HCT116 (cell line): ENCODE measurements around the gene HPRT1. TPM values are rescaled to one million over a fixed set of nuclear protein-coding genes. Genes with fewer than 3 reads are reported as not detected.

Experiments used
- ATAC-seq: fragments of 200-7000 bp; cut with Tn5 transposase; 2 replicates; pipeline ENCODE4 v1.9.1; 2020; ENCODE audit warnings: mild to moderate bottlenecking, moderate library complexity
- BruUV-seq: library from RNA; stranded (reverse); fragments of 400-500 nt; replicated peaks from 2 replicates; lab custom pipeline; 2021; lab: Mats Ljungman, UMichigan
- CTCF ChIA-PET: fragments of 300-600 bp; sonication (Branson Sonifier 250); formaldehyde crosslinking; loops from one replicate; lab custom pipeline; 2021; ENCODE audit warnings: antibody characterized with exemption; lab: Charles Lee
- POLR2A ChIA-PET: fragments of 300-600, 350-600 bp; sonication (Branson Sonifier 250); formaldehyde crosslinking; loops from one replicate; lab custom pipeline; 2021; ENCODE audit warnings: antibody characterized with exemption; lab: Charles Lee
- RAD21 ChIA-PET, 2 experiments: fragments of 300-600 bp; sonication (Branson Sonifier 250); formaldehyde crosslinking; loops; one replicate each; lab custom pipeline; 2023; ENCODE audit warnings: low total read pairs in 2 of 2; ENCODE audit not compliant: uncharacterized antibody in 2 of 2, unreplicated experiment in 2 of 2, low non-redundant PET in 1 of 2; lab: Charles Lee
- DNase-seq: peaks from one replicate; pipeline ENCODE4 v3.0.0-alpha.2; 2010; ENCODE audit warnings: low read depth, low spot score
- H2AFZ ChIP-seq: fragments of 200-600 bp; shearing (Covaris generic), sonication (generic); 2 replicates; pipeline ENCODE4 v1.6.1; 2017; ENCODE audit warnings: low read depth, mixed run types, mixed read lengths, antibody characterized with exemption, low read length; ENCODE audit not compliant: poor library complexity, severe bottlenecking
- H3K27ac ChIP-seq: 2 replicates; pipeline ENCODE4 v1.5.1; 2012; ENCODE audit warnings: low read depth, low read length
- H3K27me3 ChIP-seq: fragments of 200-600 bp; sonication (generic); 2 replicates; pipeline ENCODE4 v1.6.1; 2016; ENCODE audit warnings: mixed run types, low read length, mixed read lengths; ENCODE audit not compliant: insufficient read depth
- H3K36me3 ChIP-seq, 2 experiments: fragments of 200-500 bp in 1 of 2; fragments of 200-600 bp in 1 of 2; sonication (Bioruptor generic) in 1 of 2; sonication (generic) in 1 of 2; 2 replicates each; pipeline versions ENCODE4 v1.5.1 to v1.6.1; 2014 to 2016; ENCODE audit warnings: low read length in 2 of 2, inconsistent platforms in 1 of 2, mixed read lengths in 1 of 2, mixed run types in 1 of 2; ENCODE audit not compliant: insufficient read depth in 2 of 2, control insufficient read depth in 1 of 2
- H3K4me1 ChIP-seq, 2 experiments: fragments of 200-600 bp in 1 of 2; sonication (generic) in 1 of 2; 2 replicates each; pipeline versions ENCODE4 v1.5.1 to v1.6.1; 2012 to 2017; ENCODE audit warnings: low read length in 2 of 2, inconsistent platforms in 1 of 2, mild to moderate bottlenecking in 1 of 2, mixed read lengths in 1 of 2, mixed run types in 1 of 2, moderate library complexity in 1 of 2; ENCODE audit not compliant: insufficient read depth in 2 of 2, control insufficient read depth in 1 of 2
- H3K4me2 ChIP-seq: fragments of 200-600 bp; sonication (generic); 2 replicates; pipeline ENCODE4 v1.6.1; 2017; ENCODE audit warnings: mixed run types, low read length, mixed read lengths
- H3K4me3 ChIP-seq, 2 experiments: fragments of 200-600 bp in 1 of 2; sonication (generic) in 1 of 2; replicated peaks in 1 of 2; 2 replicates each; pipeline ENCODE4 v1.5.1; 2011 to 2016; ENCODE audit warnings: low read length in 2 of 2, control low read depth in 1 of 2, low read depth in 1 of 2, mild to moderate bottlenecking in 1 of 2, mixed read lengths in 1 of 2, mixed run types in 1 of 2
- H3K79me2 ChIP-seq: fragments of 200-600 bp; sonication (generic); 2 replicates; pipeline ENCODE4 v1.6.1; 2017; ENCODE audit warnings: mild to moderate bottlenecking, mixed run types, low read length, moderate library complexity, mixed read lengths; ENCODE audit not compliant: insufficient read depth
- H3K9ac ChIP-seq: fragments of 200-600 bp; sonication (generic); 2 replicates; pipeline ENCODE4 v1.6.1; 2016; ENCODE audit warnings: low read length, mixed read lengths
- H3K9me2 ChIP-seq: fragments of 200-600 bp; sonication (generic), shearing (Covaris generic); 2 replicates; pipeline ENCODE4 v1.6.1; 2017; ENCODE audit warnings: mixed run types, mild to moderate bottlenecking, moderate library complexity; ENCODE audit not compliant: insufficient read depth
- H3K9me3 ChIP-seq, 2 experiments: fragments of 200-500 bp in 1 of 2; fragments of 200-600 bp in 1 of 2; sonication (Bioruptor generic) in 1 of 2; sonication (generic) in 1 of 2; 2 replicates each; pipeline ENCODE4 v1.6.1; 2014 to 2017; ENCODE audit warnings: low read length in 2 of 2, mixed read lengths in 2 of 2, inconsistent platforms in 1 of 2, low read depth in 1 of 2, mild to moderate bottlenecking in 1 of 2, mixed run types in 1 of 2, moderate library complexity in 1 of 2; ENCODE audit not compliant: control insufficient read depth in 1 of 2, insufficient read depth in 1 of 2
- H4K20me1 ChIP-seq: fragments of 200-600 bp; sonication (generic), shearing (Covaris generic); 2 replicates; pipeline ENCODE4 v1.6.1; 2017; ENCODE audit warnings: mixed run types, mild to moderate bottlenecking, moderate library complexity; ENCODE audit not compliant: insufficient read depth
- CEBPB ChIP-seq: IDR thresholded peaks from 2 replicates; pipeline ENCODE4 v1.6.1; 2012; ENCODE audit warnings: low read depth
- EZH2 ChIP-seq: fragments of 200-600 bp; sonication (generic); IDR thresholded peaks from 2 replicates; pipeline ENCODE4 v1.6.1; 2017; ENCODE audit warnings: antibody characterized with exemption, mixed run types
- EZH2phosphoT487 ChIP-seq: fragments of 200-600 bp; IDR thresholded peaks from 2 replicates; pipeline ENCODE4 v1.6.1; 2018; ENCODE audit warnings: antibody characterized with exemption, borderline replicate concordance
- FOSL1 ChIP-seq: IDR thresholded peaks from 2 replicates; pipeline ENCODE4 v1.6.1; 2012; ENCODE audit warnings: low read depth
- JUND ChIP-seq: IDR thresholded peaks from 2 replicates; pipeline ENCODE4 v1.6.1; 2012
- REST ChIP-seq: IDR thresholded peaks from 2 replicates; pipeline ENCODE4 v1.6.1; 2012; ENCODE audit warnings: low read depth
- SIN3A ChIP-seq: IDR thresholded peaks from 2 replicates; pipeline ENCODE4 v1.6.1; 2012; ENCODE audit warnings: low read depth
- SP1 ChIP-seq: IDR thresholded peaks from 2 replicates; pipeline ENCODE4 v1.6.1; 2012; ENCODE audit warnings: low read depth
- SRF ChIP-seq: IDR thresholded peaks from 2 replicates; pipeline ENCODE4 v1.6.1; 2012; ENCODE audit warnings: low read depth
- TCF7L2 ChIP-seq: IDR thresholded peaks from 2 replicates; pipeline ENCODE4 v1.7.0; 2011; ENCODE audit warnings: borderline replicate concordance, inconsistent platforms; ENCODE audit not compliant: insufficient read depth, insufficient read length; ENCODE audit errors: extremely low read depth
- ZBTB33 ChIP-seq: IDR thresholded peaks from 2 replicates; pipeline ENCODE4 v1.6.1; 2011; ENCODE audit warnings: mild to moderate bottlenecking, low read length, moderate library complexity; ENCODE audit not compliant: insufficient replicate concordance; ENCODE audit errors: extremely low read depth
- ZFX ChIP-seq: fragments of 450-650 bp; IDR thresholded peaks from 2 replicates; pipeline ENCODE4 v1.6.1; 2017
- ZNF274 ChIP-seq: fragments of 200-500 bp; sonication (Bioruptor generic); IDR thresholded peaks from 2 replicates; pipeline ENCODE4 v1.6.1; 2014; ENCODE audit warnings: mild to moderate bottlenecking, low read depth, low read length, inconsistent platforms
- intact Hi-C: fragments of 100-400 bp; cut with micrococcal nuclease; formaldehyde crosslinking; loops from 2 replicates; pipeline ENCODE4 v1.10.0; 2022
- total RNA-seq: library from RNA; stranded (reverse); gene quantifications from one replicate; pipeline ENCODE4 v1.2.1, GENCODE V29; 2021; ENCODE audit not compliant: unreplicated experiment

The HPRT1 gene
- total RNA-seq, 1 experiment from 2014 or later, result 57.8 TPM

- H3K4me1 ChIP-seq, result peaks cover 4 to 17% of the 10 kb centered on the region in 2 experiments
- no TSS peak for BruUV-seq
- no peaks in the 10 kb centered on the region for H3K9me3 ChIP-seq
- H3K27ac ChIP-seq, result no peak overlapping the region
- no peaks in the 10 kb centered on the region for H3K27me3 ChIP-seq
- no peaks in the 10 kb centered on the region for H3K79me2 ChIP-seq
- peak; percentile 80 for ATAC-seq
- RAD21 ChIA-PET, result interaction anchor here in 1 of 2 experiments (0.7 kb wide), 1 partner anchor 68 kb away, joined by 3 read pairs; no protein-coding TSS in a partner anchor
- POLR2A ChIA-PET, result no interaction called here
- H3K4me2 ChIP-seq, result peak overlapping the region; percentile 43
- peak; percentile 34 for DNase-seq
- no peaks in the 10 kb centered on the region for H3K9me2 ChIP-seq
- TF ChIP-seq FOSL1, result 0 out of 2 replicates have a peak, but pooled peaks have one; percentile 21
- TF ChIP-seq ZNF274, result no peak
- TF ChIP-seq CEBPB, result no peak
- H4K20me1 ChIP-seq, result no peaks in the 10 kb centered on the region
- H3K9ac ChIP-seq, result peak overlapping the region; percentile 20
- CTCF ChIA-PET, result no interaction called here
- H2AFZ ChIP-seq, result no peak overlapping the region
- intact Hi-C loops, result no loop called here
- H3K4me3 ChIP-seq, result no peak overlapping the region
- no peaks in the 10 kb centered on the region for H3K36me3 ChIP-seq
Measured at GRCh38 chrX:134512566-134512965, 52.6 kb downstream of the HPRT1 start.

GRCh38 chrX:134513091-134513490 lies 53.1 kb downstream of the HPRT1 start:
- RAD21 ChIA-PET, result no interaction called here
- no peaks in the 10 kb centered on the region for H3K27me3 ChIP-seq
- H3K9ac ChIP-seq, result peak overlapping the region; percentile 20; the same call in 1 of the 2 replicates
- no peak overlapping the region for H3K4me3 ChIP-seq
- H3K4me1 ChIP-seq, result peaks cover 4 to 17% of the 10 kb centered on the region in 2 experiments
- POLR2A ChIA-PET, result no interaction called here
- H3K27ac ChIP-seq, result no peak overlapping the region
- no peak overlapping the region for H2AFZ ChIP-seq
- H3K9me3 ChIP-seq, result no peaks in the 10 kb centered on the region
- intact Hi-C loops, result no loop called here
- H3K36me3 ChIP-seq, result no peaks in the 10 kb centered on the region
- 0 out of 2 replicates have a peak overlapping the region, but pooled peaks have one; percentile 43 for H3K4me2 ChIP-seq
- no TSS peak for BruUV-seq
- DNase-seq, result no peak
- no peak; the same call in 1 of the 2 replicates for ATAC-seq
- CTCF ChIA-PET, result no interaction called here
- no peaks in the 10 kb centered on the region for H4K20me1 ChIP-seq
- no peaks in the 10 kb centered on the region for H3K79me2 ChIP-seq
- H3K9me2 ChIP-seq, result no peaks in the 10 kb centered on the region
- no peak for TF ChIP-seq ZNF274
- TF ChIP-seq EZH2, result no peak
- TF ChIP-seq REST, result no peak
- TF ChIP-seq EZH2phosphoT487, result no peak
- TF ChIP-seq SP1, result no peak
- TF ChIP-seq ZBTB33, result no peak
- no peak for TF ChIP-seq SIN3A
- no peak for TF ChIP-seq JUND
- no peak for TF ChIP-seq ZFX
- TF ChIP-seq CEBPB, result no peak
- TF ChIP-seq TCF7L2, result no peak
- TF ChIP-seq SRF, result no peak
